ENCODE measurements around the gene ASCC2. TPM values are rescaled to one million over a fixed set of nuclear protein-coding genes. Genes with fewer than 3 reads are reported as not detected.
"Not testable (repeated sequence)": the region's sequence is repeated elsewhere in the genome, so short reads cannot be mapped to it uniquely, and the experiment has no call there.

Gene ASCC2
- total and polyA plus RNA-seq, 8 donors, result 51.2 to 58.3 (median 54.4) TPM

DNA sequence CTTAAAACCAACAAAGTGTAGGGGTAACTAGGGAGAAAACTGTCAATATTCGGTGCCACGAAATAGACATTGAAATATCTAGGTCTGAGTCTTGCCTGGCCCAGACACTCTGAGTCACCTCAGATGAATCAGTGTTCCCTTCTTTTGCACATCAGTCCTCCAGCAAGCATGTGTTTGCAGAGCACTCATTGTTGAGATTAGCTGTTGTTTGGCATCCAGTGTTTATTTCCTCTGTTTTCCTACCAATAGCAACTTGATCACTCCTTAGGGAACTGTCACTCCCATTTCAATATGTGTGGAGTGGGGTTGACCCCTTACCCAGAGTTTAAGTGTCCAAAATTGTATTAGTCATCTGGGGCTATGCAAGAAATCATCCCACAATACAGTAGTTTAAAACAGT, 4.7 kb upstream of the ASCC2 start:
- Histone ChIP-seq H3K9me3 (peaks cover 0 to 8% of the 10 kb centered on the region in 2 donors), H3K27me3 (no peaks in the 10 kb centered on the region), H3K4me1 (peaks cover 5 to 11% of the 10 kb centered on the region in 2 donors), H3K27ac (peak overlapping the region; percentile 31 to 60), H3K4me3 (no peak overlapping the region), H3K36me3 (no peaks in the 10 kb centered on the region)
- intact Hi-C loops (cut with DNase I), result no loop called here
- TF ChIP-seq, protein P1, sequence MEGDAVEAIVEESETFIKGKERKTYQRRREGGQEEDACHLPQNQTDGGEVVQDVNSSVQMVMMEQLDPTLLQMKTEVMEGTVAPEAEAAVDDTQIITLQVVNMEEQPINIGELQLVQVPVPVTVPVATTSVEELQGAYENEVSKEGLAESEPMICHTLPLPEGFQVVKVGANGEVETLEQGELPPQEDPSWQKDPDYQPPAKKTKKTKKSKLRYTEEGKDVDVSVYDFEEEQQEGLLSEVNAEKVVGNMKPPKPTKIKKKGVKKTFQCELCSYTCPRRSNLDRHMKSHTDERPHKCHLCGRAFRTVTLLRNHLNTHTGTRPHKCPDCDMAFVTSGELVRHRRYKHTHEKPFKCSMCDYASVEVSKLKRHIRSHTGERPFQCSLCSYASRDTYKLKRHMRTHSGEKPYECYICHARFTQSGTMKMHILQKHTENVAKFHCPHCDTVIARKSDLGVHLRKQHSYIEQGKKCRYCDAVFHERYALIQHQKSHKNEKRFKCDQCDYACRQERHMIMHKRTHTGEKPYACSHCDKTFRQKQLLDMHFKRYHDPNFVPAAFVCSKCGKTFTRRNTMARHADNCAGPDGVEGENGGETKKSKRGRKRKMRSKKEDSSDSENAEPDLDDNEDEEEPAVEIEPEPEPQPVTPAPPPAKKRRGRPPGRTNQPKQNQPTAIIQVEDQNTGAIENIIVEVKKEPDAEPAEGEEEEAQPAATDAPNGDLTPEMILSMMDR (IDR thresholded peaks at IDR 0.05), result no peak
- peak; percentile 54 for ATAC-seq
- DNase-seq, result no peak

DNA sequence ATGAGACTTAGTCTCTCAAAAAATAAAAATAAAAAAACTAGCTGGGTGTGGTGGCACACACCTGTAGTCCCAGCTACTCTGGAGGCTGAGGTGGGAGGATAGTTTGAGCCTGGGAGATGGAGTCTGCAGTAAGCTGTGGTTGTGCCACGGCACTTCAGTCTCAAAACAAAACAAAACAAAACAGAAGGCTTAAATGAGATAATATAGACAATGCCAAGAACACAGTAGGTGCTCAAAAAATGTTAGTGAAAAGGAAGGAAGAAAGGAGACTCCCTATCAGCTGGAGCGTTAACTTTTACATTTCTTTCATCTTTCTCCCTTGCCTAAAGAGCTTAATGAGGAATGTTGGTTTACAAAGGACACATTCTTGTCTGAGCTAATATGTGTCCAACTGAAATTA, 4.1 kb upstream of the ASCC2 start:
- Histone ChIP-seq H3K27me3 (no peaks in the 10 kb centered on the region), H3K36me3 (no peaks in the 10 kb centered on the region), H3K4me3 (no peak overlapping the region), H3K27ac (peak overlapping the region; percentile 31 to 60), H3K9me3 (peaks cover 0 to 8% of the 10 kb centered on the region in 2 donors), H3K4me1 (peaks cover 9 to 15% of the 10 kb centered on the region in 2 donors)
- DNase-seq (no peak), ATAC-seq (no peak)
- TF ChIP-seq, protein P1 (IDR thresholded peaks at IDR 0.05), result no peak
- intact Hi-C loops (cut with DNase I), result no loop called here

DNA sequence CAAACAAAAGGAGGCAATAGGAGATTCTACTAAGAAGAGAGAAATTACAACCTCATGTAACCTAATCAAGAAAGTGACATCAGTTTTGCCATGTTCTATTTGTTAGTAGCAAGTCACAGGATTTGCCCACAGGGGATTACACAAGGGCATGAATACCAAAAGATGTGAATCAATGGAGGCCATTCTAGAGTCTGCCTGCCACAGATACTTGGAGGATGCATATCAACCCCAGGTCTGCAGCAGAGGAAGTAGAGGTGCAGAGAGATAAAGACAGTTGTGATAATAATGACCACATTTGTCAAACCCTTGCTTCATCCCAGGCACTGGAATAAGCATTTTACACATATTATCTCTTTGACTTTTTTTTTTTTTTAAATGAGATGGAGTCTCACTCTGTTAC, 2.4 kb upstream of the ASCC2 start:
- intact Hi-C loops (cut with DNase I), result no loop called here
- no peaks in the 10 kb centered on the region for H3K9me3 ChIP-seq
- no peaks in the 10 kb centered on the region for H3K36me3 ChIP-seq
- ATAC-seq, result no peak
- no peak overlapping the region for H3K4me3 ChIP-seq
- TF ChIP-seq, protein P1 (IDR thresholded peaks at IDR 0.05), result no peak
- no peak for DNase-seq
- no peaks in the 10 kb centered on the region for H3K27me3 ChIP-seq
- peaks cover 10 to 29% of the 10 kb centered on the region in 2 donors for H3K4me1 ChIP-seq
- H3K27ac ChIP-seq, result no peak overlapping the region

DNA sequence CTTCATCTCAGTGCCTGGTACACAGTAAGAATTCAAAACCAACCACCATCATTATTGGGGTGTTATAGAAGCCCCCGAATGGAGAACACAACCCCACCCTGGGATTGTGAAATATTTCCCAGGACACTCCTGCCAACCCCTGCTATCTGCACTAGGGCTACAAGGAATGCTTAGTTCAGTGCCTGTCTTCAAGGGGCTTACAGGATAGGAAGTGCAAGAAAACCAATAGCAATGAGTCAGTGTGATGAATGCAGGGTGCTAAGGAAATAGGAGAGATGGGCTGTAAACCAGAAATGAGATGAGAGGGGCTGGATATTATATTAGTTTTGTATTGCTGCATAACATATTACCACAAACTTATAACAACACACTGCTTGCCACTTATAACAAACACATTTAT, 965 bp upstream of the ASCC2 start:
- no peaks in the 10 kb centered on the region for H3K9me3 ChIP-seq
- TF ChIP-seq, protein P1 (IDR thresholded peaks at IDR 0.05), result no peak
- intact Hi-C loops (cut with DNase I), result no loop called here
- peaks cover 10 to 29% of the 10 kb centered on the region in 2 donors for H3K4me1 ChIP-seq
- no peak overlapping the region for H3K4me3 ChIP-seq
- peaks cover 0 to 6% of the 10 kb centered on the region in 2 donors for H3K36me3 ChIP-seq
- DNase-seq (no peak), ATAC-seq (no peak)
- H3K27me3 ChIP-seq, result no peaks in the 10 kb centered on the region
- peak overlapping the region; percentile 81 to 96 for H3K27ac ChIP-seq

DNA sequence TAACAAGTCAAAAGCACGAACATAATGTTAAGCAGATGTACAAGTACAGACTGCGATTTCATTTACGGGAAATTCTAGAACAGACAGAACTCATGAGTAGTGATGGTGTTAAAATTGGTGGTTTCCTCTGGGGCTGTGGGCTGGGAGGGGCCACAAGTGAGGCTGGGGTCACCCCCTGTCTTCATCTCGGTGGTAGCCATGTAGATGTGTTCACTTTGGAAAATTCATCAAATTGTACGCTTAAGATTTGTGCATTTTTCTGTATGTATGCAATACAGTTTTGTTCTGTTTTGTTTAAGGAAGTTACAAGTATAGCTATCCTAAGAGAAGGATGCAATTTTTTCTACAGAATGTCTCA, 504 bp upstream of the ASCC2 start:
- Histone ChIP-seq H3K4me1 (peaks cover 10 to 29% of the 10 kb centered on the region in 2 donors), H3K27me3 (no peaks in the 10 kb centered on the region), H3K4me3 (peak overlapping the region; percentile 71 to 93), H3K36me3 (peaks cover 0 to 11% of the 10 kb centered on the region in 2 donors), H3K27ac (peak overlapping the region; percentile 81 to 96), H3K9me3 (no peaks in the 10 kb centered on the region)
- intact Hi-C loops (cut with DNase I), result no loop called here
- DNase-seq (no peak), ATAC-seq (peak; percentile 2)
- TF ChIP-seq, protein P1 (IDR thresholded peaks at IDR 0.05), result no peak

DNA sequence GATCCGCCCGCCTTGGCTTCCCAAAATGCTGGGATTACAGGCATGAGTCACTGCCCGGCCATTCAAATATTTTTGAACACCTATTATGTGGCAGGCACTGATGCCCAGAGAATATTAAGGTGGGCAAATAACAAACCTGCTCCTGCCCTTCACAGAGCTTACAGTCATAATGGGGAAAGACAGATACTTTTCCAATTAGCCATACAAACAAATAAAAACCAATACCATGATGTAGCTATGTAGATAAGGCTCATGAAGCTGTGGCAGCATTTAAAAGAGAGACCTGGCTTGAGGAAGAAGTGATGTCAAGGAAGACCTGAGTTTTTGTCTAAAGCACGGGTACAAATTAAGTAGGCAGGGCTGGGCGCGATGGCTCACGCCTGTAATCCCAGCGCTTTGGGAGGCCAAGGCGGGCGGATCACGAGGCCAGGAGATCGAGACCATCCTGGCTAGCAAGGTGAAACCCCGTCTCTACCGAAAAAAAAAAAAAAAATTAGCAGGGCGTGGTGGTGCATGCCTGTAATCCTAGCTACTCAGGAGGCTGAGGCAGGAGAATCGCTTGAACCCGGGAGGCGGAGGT, 1.2 kb downstream of the ASCC2 start:
- Histone ChIP-seq H3K36me3 (peaks cover 0 to 27% of the 10 kb centered on the region in 2 donors), H3K4me1 (peaks cover 10 to 29% of the 10 kb centered on the region in 2 donors), H3K4me3 (peak overlapping the region in 1 of 2 donors; percentile 71)
- H3K27me3 ChIP-seq; intact Hi-C loops (cut with DNase I); H3K27ac ChIP-seq; ATAC-seq; H3K9me3 ChIP-seq; DNase-seq: not testable (repeated sequence)

Measured in left lung (tissue), 10 donors.